PC-9 (cell line): ENCODE measurements around the gene DUSP19. TPM values are rescaled to one million over a fixed set of nuclear protein-coding genes. Genes with fewer than 3 reads are reported as not detected.
A peak's percentile ranks its signal among the peaks of the same experiment; 100 is the strongest.
"Not testable (repeated sequence)": the region's sequence is repeated elsewhere in the genome, so short reads cannot be mapped to it uniquely, and the experiment has no call there.

Source experiments
- BruUV-seq: library from RNA; stranded (reverse); fragments of 400-500 nt; replicated peaks from 2 replicates; lab custom pipeline; 2021; lab: Mats Ljungman, UMichigan
- CTCF ChIA-PET: fragments of 300-600 bp; sonication (Branson Sonifier 250); formaldehyde crosslinking; loops from one replicate; lab custom pipeline; 2022; ENCODE audit warnings: antibody characterized with exemption; lab: Charles Lee
- POLR2A ChIA-PET: fragments of 300-600 bp; sonication (Branson Sonifier 250); formaldehyde crosslinking; loops from one replicate; lab custom pipeline; 2022; ENCODE audit warnings: antibody characterized with exemption; ENCODE audit not compliant: unreplicated experiment; lab: Charles Lee
- DNase-seq, 2 experiments: peaks; one replicate each; pipeline versions ENCODE4 v3.0.0 to v3.0.0-alpha.2; 2015 to 2022; ENCODE audit warnings: mixed read lengths in 1 of 2
- H2AFZ ChIP-seq: fragments of 200-600 bp; sonication (generic); 2 replicates; pipeline ENCODE4 v1.8.1; 2017; ENCODE audit warnings: antibody characterized with exemption
- H3F3A ChIP-seq: fragments of 200-600 bp; sonication (generic); 2 replicates; pipeline ENCODE4 v1.8.1; 2017; ENCODE audit warnings: antibody characterized with exemption, mild to moderate bottlenecking, low read depth; ENCODE audit not compliant: insufficient read depth
- H3K27ac ChIP-seq: fragments of 200-600 bp; sonication (generic); 2 replicates; pipeline ENCODE4 v1.6.1; 2016; ENCODE audit warnings: mixed run types
- H3K27me3 ChIP-seq: fragments of 200-600 bp; sonication (generic); 2 replicates; pipeline ENCODE4 v1.6.1; 2016; ENCODE audit warnings: low read depth, mixed run types; ENCODE audit not compliant: insufficient read depth
- H3K36me3 ChIP-seq: fragments of 200-600 bp; sonication (generic); 2 replicates; pipeline ENCODE4 v1.6.1; 2016; ENCODE audit warnings: low read depth, mixed run types
- H3K4me1 ChIP-seq: fragments of 200-600 bp; sonication (generic); replicated peaks from 2 replicates; pipeline ENCODE4 v1.6.1; 2016; ENCODE audit warnings: mixed run types; ENCODE audit not compliant: insufficient read depth
- H3K4me2 ChIP-seq: fragments of 200-600 bp; sonication (generic); 2 replicates; pipeline ENCODE4 v1.6.1; 2017; ENCODE audit warnings: mixed run types
- H3K4me3 ChIP-seq: fragments of 200-600 bp; sonication (generic); 2 replicates; pipeline ENCODE4 v1.6.1; 2016; ENCODE audit warnings: mixed run types
- H3K79me2 ChIP-seq: fragments of 200-600 bp; sonication (generic); 2 replicates; pipeline ENCODE4 v1.6.1; 2017; ENCODE audit warnings: low read depth, mixed run types
- H3K9me2 ChIP-seq: fragments of 200-600 bp; sonication (generic); 2 replicates; pipeline ENCODE4 v1.8.1; 2017; ENCODE audit warnings: mild to moderate bottlenecking; ENCODE audit not compliant: insufficient read depth
- H3K9me3 ChIP-seq: fragments of 200-600 bp; sonication (generic); 2 replicates; pipeline ENCODE4 v1.8.1; 2016; ENCODE audit warnings: low read depth; ENCODE audit not compliant: insufficient read depth
- H4K20me1 ChIP-seq: fragments of 200-600 bp; sonication (generic); 2 replicates; pipeline ENCODE4 v1.8.1; 2017; ENCODE audit not compliant: insufficient read depth
- CTCF ChIP-seq: fragments of 200-600 bp; sonication (generic); conservative IDR thresholded peaks from 2 replicates; pipeline ENCODE4 v1.6.1; 2017; ENCODE audit warnings: mixed run types, antibody characterized with exemption, mild to moderate bottlenecking, moderate library complexity
- EZH2 ChIP-seq: fragments of 200-600 bp; sonication (generic); IDR thresholded peaks from 2 replicates; pipeline ENCODE4 v1.8.0; 2017; ENCODE audit warnings: antibody characterized with exemption, low read depth
- intact Hi-C: fragments of 100-400 bp; cut with micrococcal nuclease; formaldehyde crosslinking; loops from one replicate; pipeline ENCODE4 v1.10.0; 2022; ENCODE audit not compliant: unreplicated experiment
- total RNA-seq: library from RNA; stranded (reverse); gene quantifications from 2 replicates; pipeline ENCODE4 v1.2.3, GENCODE V29; 2021

Gene DUSP19
- total RNA-seq, 1 experiment from 2014 or later: 8.6 TPM

- H3K4me1 ChIP-seq: peaks cover 35% of the 10 kb centered on the region
- H3K9me3 ChIP-seq: no peaks in the 10 kb centered on the region
- ChIA-PET CTCF (interaction anchor here (0.6 kb wide), 1 partner anchor 1084 kb away, joined by 3 read pairs; no protein-coding TSS in a partner anchor), POLR2A (no interaction called here)
- no peaks in the 10 kb centered on the region for H3K27me3 ChIP-seq
- peaks cover 9% of the 10 kb centered on the region; the same call in 1 of the 2 replicates for H3K36me3 ChIP-seq
- H3F3A ChIP-seq: peaks cover 30% of the 10 kb centered on the region
- TF ChIP-seq CTCF (peak; percentile 73), EZH2 (no peak)
- H3K4me3 ChIP-seq: peak within 1 kb of the TSS; percentile 91
- intact Hi-C loops: loop anchor here (1.0 kb wide), 3 partner anchors 21 to 86 kb away; partner anchors contain the start of genes DUSP19 and NUP35
- peak within 1 kb of the TSS; percentile 86 for H3K4me2 ChIP-seq
- peak within 1 kb of the TSS; percentile 87 for H3K27ac ChIP-seq
- H2AFZ ChIP-seq: peak within 1 kb of the TSS; percentile 97
- DNase-seq: peak; percentile 79 to 99
- no peaks in the 10 kb centered on the region for H3K9me2 ChIP-seq
- H4K20me1 ChIP-seq: peaks cover 35% of the 10 kb centered on the region
- TSS peak; percentile 68 for BruUV-seq
- peaks cover 44% of the 10 kb centered on the region for H3K79me2 ChIP-seq
These were observed 39.9 kb upstream of the DUSP19 start, which contains the start of gene NCKAP1 for GRCh38 chr2:183038341-183039300. TSS of gene NCKAP1 (minus strand) at chr2:183038457. CDS start at chr2:183038099, 358 bp downstream.

GRCh38 chr2:183040604-183041003, 37.9 kb upstream of the DUSP19 start:
- no peaks in the 10 kb centered on the region for H3K36me3 ChIP-seq
- peaks cover 24% of the 10 kb centered on the region for H3F3A ChIP-seq
- H3K9me2 ChIP-seq: no peaks in the 10 kb centered on the region
- H3K4me2 ChIP-seq: no peak overlapping the region
- ChIA-PET CTCF (no interaction called here), POLR2A (interaction anchor here (0.6 kb wide), 1 partner anchor 82 kb away, joined by 3 read pairs; no protein-coding TSS in a partner anchor)
- no peak overlapping the region for H3K4me3 ChIP-seq
- H3K27ac ChIP-seq: no peak overlapping the region
- intact Hi-C loops: no loop called here
- H3K9me3 ChIP-seq: no peaks in the 10 kb centered on the region
- peaks cover 16% of the 10 kb centered on the region for H3K4me1 ChIP-seq
- no peak for DNase-seq
- no peaks in the 10 kb centered on the region for H3K27me3 ChIP-seq
- H2AFZ ChIP-seq: no peak overlapping the region
- peaks cover 25% of the 10 kb centered on the region for H3K79me2 ChIP-seq
- BruUV-seq: no TSS peak
- peaks cover 15% of the 10 kb centered on the region for H4K20me1 ChIP-seq
- TF ChIP-seq CTCF: no peak
- TF ChIP-seq EZH2: no peak

- H3K4me2 ChIP-seq, intact Hi-C loops, CTCF ChIA-PET, POLR2A ChIA-PET, H3K4me3 ChIP-seq, H3K9me2 ChIP-seq, BruUV-seq, H4K20me1 ChIP-seq, H3K27ac ChIP-seq, H3K9me3 ChIP-seq, H3K27me3 ChIP-seq, H3K79me2 ChIP-seq, DNase-seq, H3K36me3 ChIP-seq, H2AFZ ChIP-seq, H3K4me1 ChIP-seq: not testable (repeated sequence)
- H3F3A ChIP-seq: peaks cover 11% of the 10 kb centered on the region
These were observed 35.0 kb upstream of the DUSP19 start for GRCh38 chr2:183043580-183043979.

- H3K9me2 ChIP-seq, H3K9me3 ChIP-seq, H3F3A ChIP-seq, H3K4me2 ChIP-seq, H3K27ac ChIP-seq, H3K4me1 ChIP-seq, intact Hi-C loops, H3K79me2 ChIP-seq, H3K27me3 ChIP-seq, H3K36me3 ChIP-seq, CTCF ChIA-PET, H3K4me3 ChIP-seq, H4K20me1 ChIP-seq, H2AFZ ChIP-seq, DNase-seq, POLR2A ChIA-PET, BruUV-seq: not testable (repeated sequence)
These were observed 30.9 kb upstream of the DUSP19 start for GRCh38 chr2:183047486-183048125.
